Measurements from ENCODE around the gene LAMA3.

LAMA3 gene

DNA sequence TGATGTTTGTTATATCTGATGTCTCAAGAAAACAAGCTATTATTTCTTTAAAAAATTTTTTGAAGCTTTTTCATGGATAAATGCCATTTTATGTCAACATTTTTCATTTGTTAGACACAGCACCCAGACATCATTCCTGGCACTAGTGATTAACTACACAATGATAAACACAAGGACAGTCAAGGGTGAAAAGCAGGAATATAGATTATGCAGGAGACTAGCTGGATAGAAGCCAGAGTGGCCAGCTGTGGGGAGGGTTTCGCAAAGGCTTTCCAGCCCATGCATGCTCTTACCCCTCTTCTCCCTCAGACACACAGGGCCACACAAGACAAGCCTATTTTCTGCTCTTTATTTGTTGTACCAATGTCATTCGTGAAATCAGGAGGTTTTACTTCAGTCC, 198.2 kb downstream of the LAMA3 start:
- Histone ChIP-seq H3K4me2 (ENCODE audit: low read length) (no peak overlapping the region), H3K9me3 (replicated peaks; ENCODE audit: low read length) (no peaks in the 10 kb centered on the region), H3K4me3 (ENCODE audit: low read length) (no peak overlapping the region), H3K36me3 (ENCODE audit: insufficient read depth, low read length) (no peaks in the 10 kb centered on the region), H3K27me3 (ENCODE audit: control insufficient read depth, insufficient read depth, low read length) (no peaks in the 10 kb centered on the region), H3K4me1 (ENCODE audit: control insufficient read depth, insufficient read depth, low read length) (peaks cover 14% of the 10 kb centered on the region), H3K9ac (ENCODE audit: low read depth, low read length) (no peak overlapping the region)

DNA sequence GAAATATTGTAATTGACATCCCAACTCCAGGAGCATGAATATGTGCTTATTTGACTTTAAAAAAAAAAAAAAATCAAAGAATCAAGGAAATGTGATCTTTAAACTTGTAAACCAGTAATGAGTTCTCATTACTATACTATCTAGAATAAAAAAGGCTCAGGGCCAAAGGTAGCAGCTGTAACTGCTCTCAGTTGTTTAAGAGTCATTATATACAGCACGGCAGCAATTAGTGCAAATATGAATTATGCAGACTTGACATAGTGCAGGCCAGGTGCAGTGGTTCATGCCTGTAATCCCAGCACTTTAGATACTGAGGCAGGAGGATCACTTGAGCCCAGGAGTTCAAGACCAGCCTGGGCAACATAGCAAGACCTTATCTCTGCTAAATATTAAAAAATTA, 199.6 kb downstream of the LAMA3 start:
- Histone ChIP-seq H3K4me3 (ENCODE audit: low read length) (no peak overlapping the region), H3K27me3 (ENCODE audit: control insufficient read depth, insufficient read depth, low read length) (no peaks in the 10 kb centered on the region), H3K9me3 (replicated peaks; ENCODE audit: low read length) (no peaks in the 10 kb centered on the region), H3K4me1 (ENCODE audit: control insufficient read depth, insufficient read depth, low read length) (peaks cover 14% of the 10 kb centered on the region), H3K36me3 (ENCODE audit: insufficient read depth, low read length) (no peaks in the 10 kb centered on the region), H3K4me2 (ENCODE audit: low read length) (no peak overlapping the region), H3K9ac (ENCODE audit: low read depth, low read length) (no peak overlapping the region)

DNA sequence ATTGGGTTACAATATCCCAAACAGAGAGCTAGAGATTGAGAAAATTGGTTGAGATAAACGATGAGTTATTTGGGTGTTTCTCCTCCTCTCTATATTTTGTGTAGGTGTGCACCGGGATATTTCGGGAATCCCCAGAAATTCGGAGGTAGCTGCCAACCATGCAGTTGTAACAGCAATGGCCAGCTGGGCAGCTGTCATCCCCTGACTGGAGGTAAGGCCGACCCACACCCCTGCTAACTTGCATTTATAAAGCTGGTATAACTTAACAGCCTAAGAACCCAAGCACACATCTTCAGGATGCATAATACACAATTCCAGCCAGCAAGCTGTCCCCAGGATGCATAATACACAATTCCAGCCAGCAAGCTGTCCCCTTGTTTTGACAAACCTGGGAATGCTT, 200.7 kb downstream of the LAMA3 start:
- Histone ChIP-seq H3K36me3 (ENCODE audit: insufficient read depth, low read length) (no peaks in the 10 kb centered on the region), H3K4me1 (ENCODE audit: control insufficient read depth, insufficient read depth, low read length) (peaks cover 14% of the 10 kb centered on the region), H3K27me3 (ENCODE audit: control insufficient read depth, insufficient read depth, low read length) (no peaks in the 10 kb centered on the region), H3K4me2 (ENCODE audit: low read length) (no peak overlapping the region), H3K9ac (ENCODE audit: low read depth, low read length) (no peak overlapping the region), H3K9me3 (replicated peaks; ENCODE audit: low read length) (no peaks in the 10 kb centered on the region), H3K4me3 (ENCODE audit: low read length) (no peak overlapping the region)

DNA sequence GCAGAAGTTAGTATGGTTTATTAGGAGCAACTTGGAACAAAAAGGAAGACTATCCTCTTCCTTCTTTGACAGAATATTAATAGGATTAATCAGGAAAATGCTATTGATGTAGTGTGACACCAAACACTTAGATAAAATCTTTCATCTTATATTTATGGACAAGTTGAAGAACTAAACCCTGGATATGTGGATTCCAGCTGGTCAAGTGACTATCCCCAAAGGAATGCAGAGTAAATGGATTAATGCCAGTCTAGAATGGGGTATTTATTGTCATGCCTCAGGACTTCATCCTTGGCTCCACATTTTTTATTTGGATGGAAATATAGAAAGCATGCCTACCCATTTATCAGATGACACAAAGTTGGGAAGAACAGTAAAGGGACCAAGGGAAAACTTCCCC, 201.3 kb downstream of the LAMA3 start:
- no peak overlapping the region for H3K4me3 ChIP-seq (ENCODE audit: low read length)
- H3K4me2 ChIP-seq (ENCODE audit: low read length), result peak overlapping the region; percentile 11
- no peak overlapping the region for H3K9ac ChIP-seq (ENCODE audit: low read depth, low read length)
- H3K27me3 ChIP-seq (ENCODE audit: control insufficient read depth, insufficient read depth, low read length), result no peaks in the 10 kb centered on the region
- H3K9me3 ChIP-seq (replicated peaks; ENCODE audit: low read length), result no peaks in the 10 kb centered on the region
- no peaks in the 10 kb centered on the region for H3K36me3 ChIP-seq (ENCODE audit: insufficient read depth, low read length)
- H3K4me1 ChIP-seq (ENCODE audit: control insufficient read depth, insufficient read depth, low read length), result peaks cover 14% of the 10 kb centered on the region

DNA sequence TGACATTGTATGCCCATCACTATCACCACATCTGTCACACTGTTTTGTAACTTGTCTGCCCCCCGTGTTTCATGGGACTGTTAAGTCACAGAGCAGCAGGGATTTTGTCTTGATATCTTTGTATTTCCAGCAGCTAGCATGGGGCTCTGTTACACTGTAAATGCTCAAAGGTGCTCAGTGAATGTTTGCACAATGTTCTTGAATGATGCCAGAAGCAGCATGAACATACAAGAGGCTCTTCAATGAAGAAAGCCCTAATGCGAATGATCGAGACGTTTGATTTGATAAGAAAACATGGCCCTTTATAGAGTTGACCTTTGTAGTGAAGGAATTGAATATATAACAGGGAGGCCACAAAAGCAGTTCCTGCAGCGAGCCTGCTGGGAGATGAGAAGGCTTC, 204.4 kb downstream of the LAMA3 start:
- peaks cover 14% of the 10 kb centered on the region for H3K4me1 ChIP-seq (ENCODE audit: control insufficient read depth, insufficient read depth, low read length)

DNA sequence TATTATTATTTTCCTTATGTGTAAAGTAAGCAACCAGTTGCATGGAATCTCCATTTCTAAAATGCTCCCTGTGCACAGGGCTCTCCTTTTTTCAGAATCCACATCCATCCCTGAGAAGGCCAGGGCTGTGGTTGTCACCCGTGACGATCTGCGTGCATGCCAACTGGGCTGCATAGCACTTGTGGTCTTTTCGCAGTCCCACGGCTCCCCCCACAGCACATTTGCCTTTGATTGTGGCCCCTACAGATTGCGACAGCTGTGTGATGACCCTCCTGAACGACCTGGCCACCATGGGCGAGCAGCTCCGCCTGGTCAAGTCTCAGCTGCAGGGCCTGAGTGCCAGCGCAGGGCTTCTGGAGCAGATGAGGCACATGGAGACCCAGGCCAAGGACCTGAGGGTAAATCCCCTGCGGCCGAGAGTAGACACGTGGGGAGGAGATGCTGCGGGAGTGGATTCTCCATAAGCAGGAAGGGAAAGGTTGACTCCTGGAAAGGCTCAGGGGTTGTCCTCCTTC, 205.5 kb downstream of the LAMA3 start:
- Histone ChIP-seq H3K4me1 (ENCODE audit: control insufficient read depth, insufficient read depth, low read length) (peaks cover 13% of the 10 kb centered on the region), H3K36me3 (ENCODE audit: insufficient read depth, low read length) (no peaks in the 10 kb centered on the region), H3K4me3 (ENCODE audit: low read length) (no peak overlapping the region), H3K4me2 (ENCODE audit: low read length) (no peak overlapping the region), H3K9me3 (replicated peaks; ENCODE audit: low read length) (no peaks in the 10 kb centered on the region), H3K9ac (ENCODE audit: low read depth, low read length) (no peak overlapping the region), H3K27me3 (ENCODE audit: control insufficient read depth, insufficient read depth, low read length) (no peaks in the 10 kb centered on the region)

More for the DNA sequence above, 204.4 kb downstream of the LAMA3 start:
- no peak overlapping the region for H3K4me3 ChIP-seq (ENCODE audit: low read length)
- H3K4me2 ChIP-seq (ENCODE audit: low read length), result no peak overlapping the region
- no peaks in the 10 kb centered on the region for H3K9me3 ChIP-seq (replicated peaks; ENCODE audit: low read length)
- no peaks in the 10 kb centered on the region for H3K27me3 ChIP-seq (ENCODE audit: control insufficient read depth, insufficient read depth, low read length)
- H3K36me3 ChIP-seq (ENCODE audit: insufficient read depth, low read length), result no peaks in the 10 kb centered on the region
- no peak overlapping the region for H3K9ac ChIP-seq (ENCODE audit: low read depth, low read length)

DNA sequence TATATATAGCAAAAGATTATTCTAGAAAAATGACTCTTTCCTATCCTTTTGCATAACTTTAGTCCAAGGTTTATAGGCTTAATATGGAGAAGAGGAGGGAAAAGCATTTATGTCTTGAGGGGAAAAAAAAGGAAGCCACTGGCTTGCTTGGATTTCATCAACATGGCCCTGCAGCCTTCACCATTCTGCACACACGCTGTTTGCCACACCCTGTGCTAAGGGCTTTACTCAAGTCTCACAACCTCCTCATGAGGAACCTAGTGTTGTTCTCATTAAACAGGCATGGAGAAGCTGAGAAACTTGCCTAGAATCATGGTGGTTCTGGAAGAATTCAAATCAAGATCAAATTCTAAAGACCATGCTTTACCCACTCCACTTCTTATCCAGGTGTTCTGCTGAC, 208.0 kb downstream of the LAMA3 start:
- Histone ChIP-seq H3K9me3 (replicated peaks; ENCODE audit: low read length) (no peaks in the 10 kb centered on the region), H3K27me3 (ENCODE audit: control insufficient read depth, insufficient read depth, low read length) (no peaks in the 10 kb centered on the region), H3K36me3 (ENCODE audit: insufficient read depth, low read length) (no peaks in the 10 kb centered on the region), H3K4me3 (ENCODE audit: low read length) (no peak overlapping the region), H3K9ac (ENCODE audit: low read depth, low read length) (no peak overlapping the region), H3K4me2 (ENCODE audit: low read length) (no peak overlapping the region), H3K4me1 (ENCODE audit: control insufficient read depth, insufficient read depth, low read length) (no peaks in the 10 kb centered on the region)

DNA sequence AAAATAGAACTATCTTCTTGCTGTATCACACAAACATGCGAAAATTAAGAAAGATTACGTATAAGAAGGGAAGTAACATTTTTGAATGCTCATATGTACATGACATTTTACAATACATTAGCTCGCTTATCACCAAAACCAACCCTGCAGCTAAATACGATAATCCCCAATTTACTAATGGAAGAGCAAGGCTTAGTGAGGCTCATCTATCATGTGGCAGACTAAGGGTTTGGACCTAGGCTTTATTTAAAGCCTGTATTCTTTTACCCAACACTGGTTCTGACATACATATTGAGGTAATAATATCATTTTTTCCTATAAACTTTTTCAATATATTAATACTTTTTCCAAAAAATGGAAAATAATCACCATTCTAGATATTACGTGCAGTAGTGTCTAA, 208.5 kb downstream of the LAMA3 start:
- H3K9me3 ChIP-seq (replicated peaks; ENCODE audit: low read length), result no peaks in the 10 kb centered on the region
- H3K4me1 ChIP-seq (ENCODE audit: control insufficient read depth, insufficient read depth, low read length), result no peaks in the 10 kb centered on the region
- no peak overlapping the region for H3K4me2 ChIP-seq (ENCODE audit: low read length)
- H3K4me3 ChIP-seq (ENCODE audit: low read length), result no peak overlapping the region
- H3K36me3 ChIP-seq (ENCODE audit: insufficient read depth, low read length), result no peaks in the 10 kb centered on the region
- no peak overlapping the region for H3K9ac ChIP-seq (ENCODE audit: low read depth, low read length)
- no peaks in the 10 kb centered on the region for H3K27me3 ChIP-seq (ENCODE audit: control insufficient read depth, insufficient read depth, low read length)

DNA sequence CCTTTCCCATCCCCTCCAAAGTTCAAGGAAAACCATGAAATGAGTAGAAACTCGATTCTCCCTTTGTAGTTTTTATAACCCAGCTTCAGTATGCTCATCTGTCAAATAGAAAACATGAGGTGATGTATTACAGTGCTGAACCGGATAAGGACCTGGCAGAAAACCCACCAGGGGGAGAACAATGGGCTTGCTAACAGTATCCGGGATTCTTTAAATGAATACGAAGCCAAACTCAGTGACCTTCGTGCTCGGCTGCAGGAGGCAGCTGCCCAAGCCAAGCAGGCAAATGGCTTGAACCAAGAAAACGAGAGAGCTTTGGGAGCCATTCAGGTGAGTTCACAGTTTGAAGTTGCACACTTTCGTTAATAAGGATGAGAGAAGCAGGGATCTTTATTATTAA, 211.7 kb downstream of the LAMA3 start:
- H3K36me3 ChIP-seq (ENCODE audit: insufficient read depth, low read length), result no peaks in the 10 kb centered on the region
- no peak overlapping the region for H3K9ac ChIP-seq (ENCODE audit: low read depth, low read length)

DNA sequence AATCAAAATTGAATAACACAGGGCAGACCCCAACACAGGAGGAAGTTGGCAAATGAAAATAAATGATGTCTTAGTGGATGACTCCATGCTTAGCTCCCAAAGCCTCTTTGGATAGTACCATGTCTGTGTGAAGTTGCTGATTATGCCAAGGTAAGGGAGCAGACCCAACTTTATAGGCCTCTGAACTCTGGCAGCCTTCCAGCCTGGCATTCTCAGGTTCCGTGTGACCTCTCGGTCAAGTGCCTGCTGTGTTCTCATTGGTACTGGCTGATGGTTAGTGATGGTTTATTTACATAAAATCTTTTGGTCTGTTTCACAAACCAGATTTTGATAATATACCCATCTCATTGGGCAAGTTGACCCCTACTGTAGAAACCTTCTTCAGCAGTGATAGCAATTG, 213.1 kb downstream of the LAMA3 start:
- no peaks in the 10 kb centered on the region for H3K9me3 ChIP-seq (replicated peaks; ENCODE audit: low read length)
- no peak overlapping the region for H3K9ac ChIP-seq (ENCODE audit: low read depth, low read length)
- H3K4me1 ChIP-seq (ENCODE audit: control insufficient read depth, insufficient read depth, low read length), result no peaks in the 10 kb centered on the region
- no peaks in the 10 kb centered on the region for H3K36me3 ChIP-seq (ENCODE audit: insufficient read depth, low read length)
- no peak overlapping the region for H3K4me2 ChIP-seq (ENCODE audit: low read length)
- H3K4me3 ChIP-seq (ENCODE audit: low read length), result no peak overlapping the region
- H3K27me3 ChIP-seq (ENCODE audit: control insufficient read depth, insufficient read depth, low read length), result no peaks in the 10 kb centered on the region

More for the DNA sequence above, 211.7 kb downstream of the LAMA3 start:
- Histone ChIP-seq H3K4me3 (ENCODE audit: low read length) (no peak overlapping the region), H3K4me1 (ENCODE audit: control insufficient read depth, insufficient read depth, low read length) (no peaks in the 10 kb centered on the region), H3K9me3 (replicated peaks; ENCODE audit: low read length) (no peaks in the 10 kb centered on the region), H3K4me2 (ENCODE audit: low read length) (no peak overlapping the region), H3K27me3 (ENCODE audit: control insufficient read depth, insufficient read depth, low read length) (no peaks in the 10 kb centered on the region)

DNA sequence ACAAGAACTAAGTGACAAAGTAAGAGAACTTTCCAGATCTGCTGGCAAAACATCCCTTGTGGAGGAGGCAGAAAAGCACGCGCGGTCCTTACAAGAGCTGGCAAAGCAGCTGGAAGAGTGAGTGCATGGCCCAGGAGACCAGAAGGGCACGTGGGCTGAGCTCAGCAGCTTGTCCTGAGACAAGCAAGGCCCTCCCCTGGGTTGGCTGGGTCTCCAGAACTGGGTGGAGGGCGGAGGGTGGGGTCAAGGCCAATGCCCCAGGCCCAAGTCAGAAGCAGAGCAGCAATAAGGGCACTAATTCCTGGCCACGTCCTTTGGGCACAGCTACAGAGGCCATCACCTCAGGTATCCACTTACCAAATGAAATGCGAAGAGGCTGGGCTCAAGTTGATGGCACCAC, 214.7 kb downstream of the LAMA3 start:
- Histone ChIP-seq H3K27me3 (ENCODE audit: control insufficient read depth, insufficient read depth, low read length) (no peaks in the 10 kb centered on the region), H3K4me1 (ENCODE audit: control insufficient read depth, insufficient read depth, low read length) (no peaks in the 10 kb centered on the region), H3K4me3 (ENCODE audit: low read length) (no peak overlapping the region), H3K4me2 (ENCODE audit: low read length) (no peak overlapping the region), H3K9ac (ENCODE audit: low read depth, low read length) (no peak overlapping the region), H3K9me3 (replicated peaks; ENCODE audit: low read length) (no peaks in the 10 kb centered on the region), H3K36me3 (ENCODE audit: insufficient read depth, low read length) (no peaks in the 10 kb centered on the region)

DNA sequence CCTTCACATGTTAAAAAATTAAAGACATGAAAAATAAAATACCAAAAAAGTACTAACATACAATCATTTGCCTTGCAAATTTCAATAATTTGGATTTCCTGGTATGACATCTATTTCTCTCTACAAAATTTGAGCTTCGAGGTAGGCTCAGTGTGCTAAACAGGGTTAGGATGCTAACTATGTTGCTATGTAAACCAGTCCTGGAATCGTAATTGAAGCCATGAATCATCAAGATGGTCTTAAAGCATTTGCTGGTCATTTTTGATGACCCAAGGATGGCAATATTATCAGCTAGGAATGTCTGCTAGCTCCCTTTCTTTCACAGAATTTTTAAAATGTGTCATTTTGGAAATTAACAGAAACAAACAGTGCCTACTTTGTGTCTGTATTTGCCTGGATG, 217.4 kb downstream of the LAMA3 start:
- Histone ChIP-seq H3K36me3 (ENCODE audit: insufficient read depth, low read length) (no peaks in the 10 kb centered on the region), H3K4me1 (ENCODE audit: control insufficient read depth, insufficient read depth, low read length) (no peaks in the 10 kb centered on the region), H3K9ac (ENCODE audit: low read depth, low read length) (no peak overlapping the region), H3K27me3 (ENCODE audit: control insufficient read depth, insufficient read depth, low read length) (no peaks in the 10 kb centered on the region), H3K4me3 (ENCODE audit: low read length) (no peak overlapping the region), H3K9me3 (replicated peaks; ENCODE audit: low read length) (no peaks in the 10 kb centered on the region), H3K4me2 (ENCODE audit: low read length) (no peak overlapping the region)

Measured in skeletal muscle satellite cell (primary cell).